Effector memory CD4-positive, alpha-beta T cell (primary cell): ENCODE results near the gene MDP1.

Experiments used
- DNase-seq, 3 donors: peaks; one replicate each; pipeline ENCODE4 v3.0.0-alpha.2; 2020
- H3K27ac ChIP-seq: 2 replicates; pipeline ENCODE4 v1.7.0; 2013; ENCODE audit warnings: mild to moderate bottlenecking, low read length, moderate library complexity; ENCODE audit not compliant: insufficient read depth, poor library complexity, severe bottlenecking
- H3K27me3 ChIP-seq: replicated peaks from 2 replicates; pipeline ENCODE4 v1.7.0; 2013; ENCODE audit warnings: mild to moderate bottlenecking, low read length; ENCODE audit not compliant: insufficient read depth, control insufficient read depth, poor library complexity, severe bottlenecking
- H3K36me3 ChIP-seq: 2 replicates; pipeline ENCODE4 v1.7.0; 2013; ENCODE audit warnings: mild to moderate bottlenecking, low read length, moderate library complexity; ENCODE audit not compliant: control insufficient read depth, insufficient read depth
- H3K4me1 ChIP-seq: 2 replicates; pipeline ENCODE4 v1.7.0; 2013; ENCODE audit warnings: low read length, mild to moderate bottlenecking; ENCODE audit not compliant: control insufficient read depth, insufficient read depth, poor library complexity, severe bottlenecking
- H3K4me3 ChIP-seq: 2 replicates; pipeline ENCODE4 v1.7.0; 2013; ENCODE audit warnings: low read length, low read depth, mild to moderate bottlenecking; ENCODE audit not compliant: insufficient read depth, poor library complexity, severe bottlenecking
- H3K9me3 ChIP-seq: 2 replicates; pipeline ENCODE4 v1.7.0; 2013; ENCODE audit warnings: mild to moderate bottlenecking, low read length, moderate library complexity; ENCODE audit not compliant: control insufficient read depth
- total RNA-seq, 3 donors: gene quantifications; one replicate each; lab custom pipeline; 2026; lab: John Stamatoyannopoulos, UW

Gene MDP1
- 0 to 0.17 (median 0.09) reads per million in 3 donors for total RNA-seq

DNA sequence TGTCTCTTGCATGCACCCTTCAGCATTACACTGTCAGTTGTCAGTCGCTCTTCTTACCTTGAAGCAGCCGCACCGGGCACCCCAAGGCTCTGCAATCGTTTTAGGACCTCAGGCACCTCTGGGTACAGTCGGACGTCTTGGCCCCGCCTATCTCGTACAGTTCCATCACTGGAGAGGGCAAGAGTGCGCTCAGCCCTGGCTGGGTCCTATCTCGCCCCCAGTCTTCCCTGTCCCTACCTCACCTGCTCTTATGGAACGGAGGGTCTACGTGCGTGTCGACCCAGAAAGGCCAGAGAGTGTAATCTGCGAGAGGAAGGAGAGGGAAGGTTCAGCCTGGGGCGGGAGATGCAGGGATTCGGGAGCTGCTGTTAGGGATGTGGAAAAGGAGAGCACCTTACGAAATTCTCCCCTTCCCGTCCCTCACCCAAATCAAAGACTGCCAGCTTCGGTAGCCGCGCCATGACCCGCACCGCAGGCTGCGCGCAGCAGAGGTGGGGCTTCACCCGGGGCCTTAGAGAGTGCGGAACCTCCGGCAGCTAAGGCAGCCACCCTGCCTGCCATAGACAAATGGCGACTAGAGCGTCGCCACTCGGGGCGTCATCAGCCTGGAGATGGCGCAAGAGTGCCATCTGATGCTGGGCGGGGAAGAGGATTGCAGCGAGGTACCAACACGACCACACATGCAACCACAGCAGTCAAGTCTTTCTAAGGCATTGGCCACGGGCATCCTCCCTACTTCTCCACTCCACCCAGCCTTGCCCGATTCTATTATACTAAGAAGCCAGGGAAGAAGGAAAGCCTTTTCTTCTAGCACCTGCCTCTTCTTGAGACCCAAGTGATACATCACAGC lies at the start of gene MDP1:
Gene MDP1 (minus strand): TSS at position 572 of the 850 bp plus-strand sequence. CDS start 111 bp downstream, at position 461.
- peak within 1 kb of the TSS; percentile 89 for H3K27ac ChIP-seq
- H3K4me1 ChIP-seq, result peaks cover 27% of the 10 kb centered on the region
- no peaks in the 10 kb centered on the region for H3K27me3 ChIP-seq
- DNase-seq, result peak; percentile 78 to 81 (median 80)
- peak within 1 kb of the TSS; percentile 70 for H3K4me3 ChIP-seq
- no peaks in the 10 kb centered on the region for H3K9me3 ChIP-seq
- peaks cover 13% of the 10 kb centered on the region for H3K36me3 ChIP-seq

GRCh38 chr14:24264298-24264697 lies 48.4 kb upstream of the MDP1 start:
- Histone ChIP-seq H3K9me3 (no peaks in the 10 kb centered on the region), H3K36me3 (peaks cover 37% of the 10 kb centered on the region), H3K4me3 (no peak overlapping the region), H3K4me1 (no peaks in the 10 kb centered on the region), H3K27ac (no peak overlapping the region), H3K27me3 (no peaks in the 10 kb centered on the region)
- no peak for DNase-seq

- Histone ChIP-seq H3K27me3 (no peaks in the 10 kb centered on the region), H3K27ac (no peak overlapping the region), H3K4me3 (no peak overlapping the region), H3K36me3 (peaks cover 36% of the 10 kb centered on the region), H3K9me3 (no peaks in the 10 kb centered on the region), H3K4me1 (no peaks in the 10 kb centered on the region)
- no peak for DNase-seq
Measured at GRCh38 chr14:24263848-24264247, 48.0 kb upstream of the MDP1 start.

- Histone ChIP-seq H3K27ac (no peak within 1 kb of the TSS), H3K27me3 (no peaks in the 10 kb centered on the region), H3K4me1 (no peaks in the 10 kb centered on the region), H3K4me3 (no peak within 1 kb of the TSS), H3K36me3 (peaks cover 28% of the 10 kb centered on the region), H3K9me3 (no peaks in the 10 kb centered on the region)
- no peak for DNase-seq
Measured at GRCh38 chr14:24262821-24263733, 47.2 kb upstream of the MDP1 start, which contains the start of gene TGM1. TSS of gene TGM1 (minus strand) at chr14:24263177. CDS start at chr14:24262352, 825 bp downstream.

- Histone ChIP-seq H3K9me3 (no peaks in the 10 kb centered on the region), H3K4me1 (no peaks in the 10 kb centered on the region), H3K36me3 (peaks cover 19% of the 10 kb centered on the region), H3K27me3 (no peaks in the 10 kb centered on the region), H3K27ac (no peak overlapping the region), H3K4me3 (no peak overlapping the region)
- no peak for DNase-seq
Measured at GRCh38 chr14:24261969-24262327, 46.1 kb upstream of the MDP1 start.

GRCh38 chr14:24261256-24261968 lies 45.5 kb upstream of the MDP1 start:
- no peak overlapping the region for H3K27ac ChIP-seq
- no peaks in the 10 kb centered on the region for H3K4me1 ChIP-seq
- peaks cover 13% of the 10 kb centered on the region for H3K36me3 ChIP-seq
- H3K4me3 ChIP-seq, result no peak overlapping the region
- H3K9me3 ChIP-seq, result no peaks in the 10 kb centered on the region
- H3K27me3 ChIP-seq, result no peaks in the 10 kb centered on the region
- no peak for DNase-seq

- Histone ChIP-seq H3K27me3 (no peaks in the 10 kb centered on the region), H3K9me3 (no peaks in the 10 kb centered on the region), H3K36me3 (peaks cover 7% of the 10 kb centered on the region), H3K4me1 (no peaks in the 10 kb centered on the region), H3K27ac (no peak overlapping the region), H3K4me3 (no peak overlapping the region)
- DNase-seq, result no peak
Measured at GRCh38 chr14:24260780-24261157, 44.9 kb upstream of the MDP1 start.

DNA sequence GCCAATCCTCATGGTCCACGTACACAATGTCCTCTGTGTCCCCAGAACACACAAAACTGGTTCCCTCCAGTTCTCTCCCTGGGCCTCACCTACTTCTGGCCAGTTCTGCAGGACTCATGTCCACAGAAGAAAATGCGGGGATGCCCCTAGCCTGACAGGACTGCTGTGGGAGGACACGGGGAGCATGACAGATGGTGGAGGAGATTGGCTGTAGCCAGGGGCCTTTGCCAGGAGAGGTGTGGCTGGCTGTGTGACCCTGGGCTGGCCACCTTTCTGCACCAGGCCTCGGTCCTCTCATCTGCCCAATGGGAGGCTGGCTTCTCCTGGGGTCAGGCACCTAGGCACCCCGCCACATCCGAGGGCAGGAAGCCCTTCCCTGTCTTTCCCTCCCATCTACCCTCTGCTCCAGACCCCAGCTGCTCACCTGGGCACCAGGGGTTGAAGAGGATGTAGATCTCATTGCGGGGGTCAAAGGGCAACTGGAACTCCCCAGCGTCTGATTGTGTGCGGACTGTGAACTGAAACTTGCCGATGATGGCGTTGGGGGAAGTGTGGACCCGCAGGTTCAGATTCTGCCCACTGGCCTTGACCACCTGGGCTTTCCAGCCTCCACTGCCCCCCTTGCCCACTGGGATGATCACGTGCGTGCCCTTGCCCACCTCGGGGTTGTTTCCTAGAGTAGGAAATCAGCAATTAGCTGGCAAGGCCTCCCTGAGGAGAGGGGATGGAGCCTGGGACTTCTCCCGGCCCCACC lies 44.3 kb upstream of the MDP1 start:
- peaks cover 6% of the 10 kb centered on the region for H3K36me3 ChIP-seq
- no peak for DNase-seq
- no peaks in the 10 kb centered on the region for H3K27me3 ChIP-seq
- H3K4me3 ChIP-seq, result no peak overlapping the region
- no peaks in the 10 kb centered on the region for H3K4me1 ChIP-seq
- no peak overlapping the region for H3K27ac ChIP-seq
- H3K9me3 ChIP-seq, result no peaks in the 10 kb centered on the region

DNA sequence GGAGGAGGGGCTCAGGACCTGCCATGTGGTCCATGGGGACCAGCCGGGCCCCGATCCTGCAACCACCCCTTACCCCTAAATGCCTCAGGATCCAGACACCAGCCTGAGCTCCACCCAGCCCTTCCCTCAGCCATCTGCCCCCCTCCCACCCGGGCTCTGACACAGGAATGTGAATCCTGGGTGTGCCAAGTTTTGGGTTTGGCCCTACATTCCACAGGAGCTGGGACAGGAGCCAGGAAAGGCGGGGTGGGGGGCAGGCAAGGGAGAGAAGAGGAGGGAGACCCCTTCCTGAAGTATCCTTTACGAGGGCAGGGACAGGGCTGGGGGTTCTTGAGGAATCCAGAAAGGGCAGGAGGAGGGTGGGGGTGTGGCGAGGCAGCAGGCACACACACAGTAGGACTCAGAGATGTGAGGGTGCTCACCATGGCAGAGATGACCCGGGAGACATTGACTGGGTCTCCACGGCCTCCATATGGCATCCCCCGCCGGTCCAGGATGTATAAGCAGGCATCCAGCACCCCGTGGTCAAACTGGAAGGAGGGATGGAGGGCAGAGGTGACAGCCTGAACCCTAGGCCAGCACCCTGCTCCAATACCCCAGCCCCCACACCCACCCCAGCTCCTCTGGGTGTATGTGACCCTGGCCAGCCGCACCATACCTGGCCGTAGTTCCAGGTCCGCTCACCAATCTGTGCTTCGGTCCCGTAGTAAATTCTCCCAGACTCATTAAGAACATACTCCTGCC lies 43.6 kb upstream of the MDP1 start:
- no peak overlapping the region for H3K27ac ChIP-seq
- no peak overlapping the region for H3K4me3 ChIP-seq

More for the DNA sequence above, 43.6 kb upstream of the MDP1 start:
- Histone ChIP-seq H3K27me3 (no peaks in the 10 kb centered on the region), H3K9me3 (no peaks in the 10 kb centered on the region), H3K4me1 (no peaks in the 10 kb centered on the region), H3K36me3 (peaks cover 8% of the 10 kb centered on the region)
- no peak for DNase-seq
